Measurements from ENCODE around the gene CAMTA2. TPM values are rescaled to one million over a fixed set of nuclear protein-coding genes. Genes with fewer than 3 reads are reported as not detected.

CAMTA2 gene
- total and polyA plus RNA-seq, 2 experiments from 2014 or later, result 4.4 to 8.7 TPM

DNA sequence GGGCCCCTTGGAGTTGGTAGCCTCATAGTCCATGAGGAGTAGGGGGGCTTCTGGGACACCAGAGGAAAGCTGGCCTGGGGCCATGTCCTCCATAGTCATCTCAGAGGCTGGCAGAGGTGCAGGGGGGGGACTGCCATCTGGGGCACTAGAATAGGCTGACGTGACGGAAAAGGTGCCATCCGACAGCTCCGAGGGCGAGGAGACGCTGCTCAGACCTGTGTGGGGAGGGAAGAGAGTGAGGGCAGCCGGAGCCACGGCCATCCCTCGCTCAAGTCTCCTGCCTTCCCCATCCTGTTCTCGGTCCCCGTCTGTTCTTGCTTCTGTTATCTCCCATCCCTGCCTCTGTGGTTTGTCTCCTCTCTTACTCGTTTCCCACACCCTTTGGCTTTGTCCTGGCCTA is 15.2 kb downstream of the CAMTA2 start (continued):
- TF ChIP-seq, protein P1, sequence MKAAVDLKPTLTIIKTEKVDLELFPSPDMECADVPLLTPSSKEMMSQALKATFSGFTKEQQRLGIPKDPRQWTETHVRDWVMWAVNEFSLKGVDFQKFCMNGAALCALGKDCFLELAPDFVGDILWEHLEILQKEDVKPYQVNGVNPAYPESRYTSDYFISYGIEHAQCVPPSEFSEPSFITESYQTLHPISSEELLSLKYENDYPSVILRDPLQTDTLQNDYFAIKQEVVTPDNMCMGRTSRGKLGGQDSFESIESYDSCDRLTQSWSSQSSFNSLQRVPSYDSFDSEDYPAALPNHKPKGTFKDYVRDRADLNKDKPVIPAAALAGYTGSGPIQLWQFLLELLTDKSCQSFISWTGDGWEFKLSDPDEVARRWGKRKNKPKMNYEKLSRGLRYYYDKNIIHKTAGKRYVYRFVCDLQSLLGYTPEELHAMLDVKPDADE (IDR thresholded peaks at IDR 0.05), result no peak
- TF ChIP-seq JUNB (IDR thresholded peaks at IDR 0.05; ENCODE audit: unreplicated experiment) (no peak), STAT1 (IDR thresholded peaks at IDR 0.05; ENCODE audit: unreplicated experiment) (no peak), EZH2 (IDR thresholded peaks at IDR 0.05; ENCODE audit: low read depth, unreplicated experiment) (no peak)

DNA sequence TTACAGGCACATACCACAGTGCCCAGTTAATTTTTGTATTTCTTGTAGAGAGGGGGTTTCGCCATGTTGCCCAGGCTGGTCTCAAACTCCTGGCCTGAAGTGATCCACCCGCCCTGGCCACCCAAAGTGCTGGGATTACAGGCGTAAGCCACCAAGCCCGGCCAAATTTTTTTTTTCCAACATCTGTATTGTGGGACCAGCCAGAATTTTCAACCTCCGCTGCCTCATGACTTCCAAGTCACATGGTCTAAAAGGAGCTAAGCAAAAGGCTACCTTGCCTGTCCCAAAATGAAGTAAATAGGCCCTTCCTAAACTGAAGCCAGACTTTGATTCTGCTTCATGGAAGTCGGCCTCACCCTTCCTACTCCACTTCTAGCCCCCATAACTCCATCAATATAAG is 15.6 kb downstream of the CAMTA2 start:
- peaks cover 39% of the 10 kb centered on the region for H3K27me3 ChIP-seq (ENCODE audit: insufficient read depth)
- no peak overlapping the region for H3K27ac ChIP-seq (ENCODE audit: low read depth)
- peaks cover 17% of the 10 kb centered on the region for H3K4me1 ChIP-seq (ENCODE audit: insufficient read depth)
- peaks cover 10% of the 10 kb centered on the region; the same call in 1 of the 2 replicates for H3F3A ChIP-seq (replicated peaks; ENCODE audit: low read depth)
- H3K4me3 ChIP-seq, result no peak overlapping the region
- no peaks in the 10 kb centered on the region for H3K9me2 ChIP-seq (ENCODE audit: insufficient read depth)
- peaks cover 43% of the 10 kb centered on the region for H3K27me3 Mint-ChIP-seq (ENCODE audit: insufficient read depth, low read depth, poor library complexity)
- H3K36me3 Mint-ChIP-seq (ENCODE audit: low read depth), result peaks cover 44% of the 10 kb centered on the region
- no peak overlapping the region for H3K27ac Mint-ChIP-seq
- 0 out of 2 replicates have a peak, but pooled peaks cover 9% of the 10 kb centered on the region for H4K20me1 ChIP-seq (replicated peaks; ENCODE audit: insufficient read depth)
- peaks cover 29% of the 10 kb centered on the region for H3K4me1 Mint-ChIP-seq
- no peak overlapping the region for H3K4me2 ChIP-seq
- DNase-seq (ENCODE audit: low spot score) (no peak), ATAC-seq (no peak)
- H3K9me3 Mint-ChIP-seq, result no peaks in the 10 kb centered on the region
- H3K4me3 Mint-ChIP-seq, result no peak overlapping the region
- no peak for TF ChIP-seq POLR2AphosphoS5 (IDR thresholded peaks at IDR 0.05; ENCODE audit: low read depth)
- no peak for TF ChIP-seq NANOG (IDR thresholded peaks at IDR 0.05; ENCODE audit: borderline replicate concordance)
- no peak for TF ChIP-seq JUNB (IDR thresholded peaks at IDR 0.05; ENCODE audit: unreplicated experiment)
- TF ChIP-seq EZH2 (IDR thresholded peaks at IDR 0.05; ENCODE audit: low read depth, unreplicated experiment), result no peak
- H2AFZ ChIP-seq, result no peak overlapping the region
- no peaks in the 10 kb centered on the region for H3K36me3 ChIP-seq (ENCODE audit: insufficient read depth)
- peaks cover 16% of the 10 kb centered on the region for H3K79me2 ChIP-seq (replicated peaks; ENCODE audit: insufficient read depth)

DNA sequence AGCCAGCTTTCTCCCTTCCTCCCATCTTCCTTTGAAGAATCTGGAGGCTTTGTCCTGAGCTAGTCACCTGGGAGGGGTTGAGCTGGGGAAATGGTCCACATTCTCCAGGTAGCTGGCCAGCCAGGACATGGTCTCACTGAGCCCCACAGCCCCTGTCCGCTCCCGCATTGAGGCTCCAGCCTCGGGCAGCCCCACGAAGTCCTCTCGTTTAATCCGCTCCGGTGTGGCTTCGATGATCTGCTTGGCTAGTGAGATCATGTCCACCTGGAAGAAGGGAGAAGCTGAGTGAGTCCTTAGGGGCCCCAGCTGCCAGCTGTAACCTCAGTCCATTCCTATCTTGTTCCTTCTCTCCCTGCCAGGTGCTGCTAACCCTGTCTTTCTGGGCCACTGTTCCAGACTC is 17.2 kb downstream of the CAMTA2 start:
- peak overlapping the region; percentile 36; the same call in 1 of the 3 replicates for H3K4me3 Mint-ChIP-seq
- H3K4me3 ChIP-seq, result no peak overlapping the region
- H3K27ac Mint-ChIP-seq, result no peak overlapping the region
- H3K9me3 Mint-ChIP-seq, result peaks cover 11% of the 10 kb centered on the region
- H3F3A ChIP-seq (replicated peaks; ENCODE audit: low read depth), result peaks cover 19% of the 10 kb centered on the region; the same call in 1 of the 2 replicates
- no peak overlapping the region for H3K4me2 ChIP-seq
- no peaks in the 10 kb centered on the region; the same call in 1 of the 2 replicates for H3K36me3 ChIP-seq (ENCODE audit: insufficient read depth)
- H3K27me3 ChIP-seq (ENCODE audit: insufficient read depth), result peaks cover 24% of the 10 kb centered on the region
- peaks cover 26% of the 10 kb centered on the region for H3K79me2 ChIP-seq (replicated peaks; ENCODE audit: insufficient read depth)
- peaks cover 35% of the 10 kb centered on the region for H3K4me1 Mint-ChIP-seq
- no peak overlapping the region for H3K27ac ChIP-seq (ENCODE audit: low read depth)
- 0 out of 2 replicates have a peak, but pooled peaks cover 9% of the 10 kb centered on the region for H4K20me1 ChIP-seq (replicated peaks; ENCODE audit: insufficient read depth)
- DNase-seq (ENCODE audit: low spot score) (no peak), ATAC-seq (no peak)
- no peak overlapping the region for H2AFZ ChIP-seq
- H3K36me3 Mint-ChIP-seq (ENCODE audit: low read depth), result peaks cover 55% of the 10 kb centered on the region
- H3K9me2 ChIP-seq (ENCODE audit: insufficient read depth), result no peaks in the 10 kb centered on the region
- peaks cover 26% of the 10 kb centered on the region for H3K4me1 ChIP-seq (ENCODE audit: insufficient read depth)
- H3K27me3 Mint-ChIP-seq (ENCODE audit: insufficient read depth, low read depth, poor library complexity), result peaks cover 37% of the 10 kb centered on the region
- TF ChIP-seq POLR2AphosphoS5 (IDR thresholded peaks at IDR 0.05; ENCODE audit: low read depth) (no peak; the same call in 1 of the 2 replicates), NANOG (IDR thresholded peaks at IDR 0.05; ENCODE audit: borderline replicate concordance) (no peak), ZNF331 (CRISPR knock-in tag; IDR thresholded peaks at IDR 0.05; ENCODE audit: low read depth) (no peak), JUNB (IDR thresholded peaks at IDR 0.05; ENCODE audit: unreplicated experiment) (no peak)
- TF ChIP-seq, protein P1 (IDR thresholded peaks at IDR 0.05), result no peak

Data from GM23338 (cell line).